Chondrocyte (in vitro differentiated cells): ENCODE measurements around the gene CNDP1. TPM values are rescaled to one million over a fixed set of nuclear protein-coding genes. Genes with fewer than 3 reads are reported as not detected.

Experiments used
- DNase-seq: peaks from one replicate; pipeline ENCODE4 v3.0.0; 2021; ENCODE audit warnings: mixed read lengths, low spot score
- H3K27ac Mint-ChIP-seq: one replicate; pipeline ENCODE4 v1.8.0; 2021; ENCODE audit warnings: mild to moderate bottlenecking, moderate library complexity, mixed read lengths; ENCODE audit not compliant: unreplicated experiment
- H3K27me3 Mint-ChIP-seq: 2 replicates; pipeline ENCODE4 v1.8.0; 2021; ENCODE audit warnings: low read depth, mixed read lengths
- H3K36me3 Mint-ChIP-seq: 2 replicates; pipeline ENCODE4 v1.8.0; 2021; ENCODE audit warnings: low read depth, mixed read lengths
- H3K4me1 Mint-ChIP-seq: 2 replicates; pipeline ENCODE4 v1.8.0; 2021; ENCODE audit warnings: low read depth, mild to moderate bottlenecking, mixed read lengths
- H3K4me3 Mint-ChIP-seq: one replicate; pipeline ENCODE4 v1.8.0; 2021; ENCODE audit warnings: mild to moderate bottlenecking, moderate library complexity, mixed read lengths; ENCODE audit not compliant: unreplicated experiment
- H3K9me3 Mint-ChIP-seq: 2 replicates; pipeline ENCODE4 v1.8.0; 2021; ENCODE audit warnings: low read depth, mixed read lengths
- total RNA-seq: library from RNA; stranded (reverse); gene quantifications from 3 replicates; pipeline ENCODE4 v1.2.1, GENCODE V29; 2021
- TF ChIP-seq, protein P1 (sequence below): fragments of 200-600 bp; sonication (generic); IDR thresholded peaks from 2 replicates; pipeline ENCODE4 v1.5.0; 2021; ENCODE audit warnings: antibody characterized with exemption, mild to moderate bottlenecking, moderate library complexity

CNDP1 gene
- total RNA-seq, 1 donor from 2014 or later = 0.22 TPM

DNA sequence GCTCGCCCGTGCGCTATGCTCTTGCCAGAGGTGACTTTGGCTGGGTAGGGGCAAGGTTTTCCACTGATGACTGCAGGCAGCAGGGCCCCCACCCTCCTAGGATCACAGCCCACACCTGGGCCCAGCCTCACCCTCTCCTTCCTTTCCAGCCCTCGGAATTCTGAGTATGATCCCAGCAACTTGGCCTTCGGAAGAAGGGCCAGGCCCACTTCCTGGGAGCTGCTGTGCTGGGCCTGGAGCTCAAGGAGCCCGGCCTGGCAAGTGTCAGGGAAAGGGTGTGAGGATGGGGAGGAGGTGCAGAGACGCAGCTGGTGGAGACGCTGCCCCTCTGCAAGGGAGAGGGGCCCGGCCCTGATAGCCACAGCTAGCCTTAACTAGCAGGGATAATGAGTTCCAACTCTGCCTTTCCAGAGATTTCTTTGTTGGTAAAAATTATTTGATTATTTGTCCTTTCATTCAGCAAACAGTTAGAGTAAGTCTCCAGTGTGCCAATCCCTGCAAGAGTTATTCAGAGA lies 1.7 kb upstream of the CNDP1 start:
- Mint-ChIP-seq H3K36me3 (no peaks in the 10 kb centered on the region), H3K4me1 (no peaks in the 10 kb centered on the region), H3K27ac (no peak overlapping the region), H3K4me3 (no peak overlapping the region), H3K9me3 (peaks cover 16% of the 10 kb centered on the region), H3K27me3 (peaks cover 11% of the 10 kb centered on the region)
- TF ChIP-seq, protein P1, sequence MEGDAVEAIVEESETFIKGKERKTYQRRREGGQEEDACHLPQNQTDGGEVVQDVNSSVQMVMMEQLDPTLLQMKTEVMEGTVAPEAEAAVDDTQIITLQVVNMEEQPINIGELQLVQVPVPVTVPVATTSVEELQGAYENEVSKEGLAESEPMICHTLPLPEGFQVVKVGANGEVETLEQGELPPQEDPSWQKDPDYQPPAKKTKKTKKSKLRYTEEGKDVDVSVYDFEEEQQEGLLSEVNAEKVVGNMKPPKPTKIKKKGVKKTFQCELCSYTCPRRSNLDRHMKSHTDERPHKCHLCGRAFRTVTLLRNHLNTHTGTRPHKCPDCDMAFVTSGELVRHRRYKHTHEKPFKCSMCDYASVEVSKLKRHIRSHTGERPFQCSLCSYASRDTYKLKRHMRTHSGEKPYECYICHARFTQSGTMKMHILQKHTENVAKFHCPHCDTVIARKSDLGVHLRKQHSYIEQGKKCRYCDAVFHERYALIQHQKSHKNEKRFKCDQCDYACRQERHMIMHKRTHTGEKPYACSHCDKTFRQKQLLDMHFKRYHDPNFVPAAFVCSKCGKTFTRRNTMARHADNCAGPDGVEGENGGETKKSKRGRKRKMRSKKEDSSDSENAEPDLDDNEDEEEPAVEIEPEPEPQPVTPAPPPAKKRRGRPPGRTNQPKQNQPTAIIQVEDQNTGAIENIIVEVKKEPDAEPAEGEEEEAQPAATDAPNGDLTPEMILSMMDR = no peak
- DNase-seq = no peak

DNA sequence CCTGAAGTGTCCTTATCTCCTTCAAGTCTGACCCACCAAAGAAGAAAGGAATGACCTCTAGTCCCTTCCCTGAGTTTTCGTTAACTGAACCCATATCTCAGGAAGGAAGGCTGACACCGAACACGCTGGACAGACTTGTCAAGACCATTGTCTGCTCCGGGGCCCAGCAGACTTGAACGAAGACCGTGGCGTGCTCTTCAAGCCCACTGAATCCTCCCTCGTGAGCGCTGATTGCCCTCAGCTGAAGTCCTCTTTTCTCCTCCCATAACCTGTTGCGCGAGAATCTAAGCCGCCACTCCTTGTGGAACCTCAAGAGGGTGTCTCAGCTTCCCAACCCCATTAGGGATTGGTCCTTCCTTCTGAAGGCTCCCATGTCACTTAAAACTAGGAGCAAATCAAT lies 634 bp upstream of the CNDP1 start:
- peaks cover 13% of the 10 kb centered on the region for H3K9me3 Mint-ChIP-seq
- H3K4me3 Mint-ChIP-seq = no peak overlapping the region
- H3K27me3 Mint-ChIP-seq = peaks cover 11% of the 10 kb centered on the region
- no peak overlapping the region for H3K27ac Mint-ChIP-seq
- H3K4me1 Mint-ChIP-seq = no peaks in the 10 kb centered on the region
- no peak for DNase-seq
- H3K36me3 Mint-ChIP-seq = no peaks in the 10 kb centered on the region
- TF ChIP-seq, protein P1 = no peak

DNA sequence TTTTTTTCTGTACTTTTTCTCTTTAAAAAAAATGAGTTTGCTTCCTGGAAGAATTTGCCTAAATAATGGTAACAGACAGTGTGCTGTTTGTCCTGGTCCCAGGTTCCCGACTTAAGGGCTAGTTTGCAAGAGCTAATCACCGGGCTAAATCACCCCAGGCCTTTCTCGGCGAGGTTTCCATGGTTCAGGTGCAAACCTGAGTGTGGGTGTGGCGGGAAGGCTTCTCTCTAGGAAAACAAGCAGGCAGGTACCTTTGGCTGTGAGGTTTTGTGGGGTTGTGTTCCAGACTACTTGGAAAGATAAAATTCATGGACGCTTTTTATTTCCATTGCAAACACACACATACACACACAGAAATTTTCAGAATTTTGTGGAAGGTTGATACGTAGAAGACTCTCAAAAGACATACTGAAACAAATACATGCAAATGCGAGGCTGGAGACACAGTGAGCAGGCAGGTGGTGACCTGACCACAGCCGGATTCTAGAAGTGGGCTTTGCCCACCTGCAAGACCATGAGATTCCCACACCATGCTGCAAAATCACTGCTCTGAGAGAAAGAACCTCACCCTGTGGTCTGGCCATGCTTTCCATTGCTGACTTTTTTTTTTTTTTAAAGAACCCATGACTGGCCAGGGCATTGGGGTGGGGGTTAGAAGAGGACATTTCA lies 815 bp downstream of the CNDP1 start:
- H3K4me1 Mint-ChIP-seq = no peaks in the 10 kb centered on the region
- H3K36me3 Mint-ChIP-seq = no peaks in the 10 kb centered on the region
- H3K27me3 Mint-ChIP-seq = peaks cover 18% of the 10 kb centered on the region
- peaks cover 13% of the 10 kb centered on the region for H3K9me3 Mint-ChIP-seq
- H3K4me3 Mint-ChIP-seq = no peak overlapping the region
- TF ChIP-seq, protein P1 = no peak
- no peak for DNase-seq
- no peak overlapping the region for H3K27ac Mint-ChIP-seq

DNA sequence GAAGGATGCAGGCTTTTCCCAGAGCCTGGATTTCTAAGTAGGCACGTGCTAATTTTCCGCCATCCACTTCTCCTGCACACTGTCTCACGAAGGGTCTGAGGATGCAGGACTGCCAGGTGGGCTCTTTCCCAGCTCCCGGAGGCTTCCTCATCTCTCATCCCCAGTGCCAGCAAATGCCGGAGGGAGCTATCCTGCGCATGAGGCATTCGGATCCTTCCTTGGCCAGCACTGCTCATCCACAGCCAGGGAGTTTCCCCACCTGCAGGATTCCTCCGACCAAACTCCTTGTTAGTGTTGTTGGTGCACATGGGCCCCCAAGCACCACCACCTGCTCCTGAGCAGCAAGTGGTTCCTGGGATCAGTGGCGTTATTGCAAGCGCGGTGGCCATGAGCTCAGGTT lies 5.0 kb downstream of the CNDP1 start:
- H3K9me3 Mint-ChIP-seq = peaks cover 13% of the 10 kb centered on the region
- H3K4me1 Mint-ChIP-seq = no peaks in the 10 kb centered on the region
- peaks cover 16% of the 10 kb centered on the region for H3K27me3 Mint-ChIP-seq
- H3K4me3 Mint-ChIP-seq = no peak overlapping the region
- no peak for DNase-seq
- no peak overlapping the region for H3K27ac Mint-ChIP-seq
- no peaks in the 10 kb centered on the region for H3K36me3 Mint-ChIP-seq
- TF ChIP-seq, protein P1 = no peak

DNA sequence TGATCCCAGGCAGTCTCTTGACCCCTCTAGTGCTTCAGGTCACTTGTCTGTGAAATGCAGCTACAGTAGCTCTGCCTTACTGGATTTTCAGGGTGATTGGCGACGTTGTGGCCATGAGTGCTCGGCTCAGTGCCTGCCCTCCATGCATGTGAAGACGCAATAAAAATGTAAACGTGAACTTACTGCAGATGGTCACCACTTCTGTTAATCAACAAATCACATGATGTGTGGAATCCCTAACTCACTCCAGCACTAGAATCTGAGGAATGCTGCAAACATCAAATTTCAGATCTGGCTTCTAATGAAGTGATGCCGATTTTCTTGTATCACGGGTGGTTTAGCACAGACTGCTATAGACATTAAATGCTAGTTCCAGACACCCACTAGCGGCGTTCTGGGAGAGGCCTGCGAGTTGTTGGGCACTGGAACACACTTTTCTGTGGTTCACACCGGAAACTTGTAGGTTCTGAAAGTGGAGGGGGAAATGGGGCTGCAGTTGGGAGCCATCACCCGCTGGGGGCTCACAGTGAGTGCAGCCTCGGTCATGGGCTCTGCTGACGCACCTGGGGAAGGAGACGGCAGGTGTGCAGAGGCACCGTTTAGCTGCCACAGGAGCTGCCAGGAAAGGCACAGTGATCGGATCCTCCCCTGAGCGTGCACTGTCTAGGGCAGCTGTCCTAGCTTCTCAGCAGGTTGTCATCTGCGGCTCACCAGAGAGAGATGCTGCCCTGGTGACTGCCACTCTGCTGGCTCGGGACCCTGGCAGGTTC lies 6.5 kb downstream of the CNDP1 start:
- Mint-ChIP-seq H3K27ac (no peak overlapping the region), H3K36me3 (no peaks in the 10 kb centered on the region)
- no peak for DNase-seq

More for the DNA sequence above, 6.5 kb downstream of the CNDP1 start:
- Mint-ChIP-seq H3K4me1 (no peaks in the 10 kb centered on the region), H3K4me3 (no peak overlapping the region), H3K9me3 (peaks cover 12% of the 10 kb centered on the region), H3K27me3 (peaks cover 14% of the 10 kb centered on the region)
- TF ChIP-seq, protein P1 = no peak
